ENCODE data around the gene RPTOR.
A peak's percentile ranks its signal among the peaks of the same experiment; 100 is the strongest.

RPTOR gene

GRCh38 chr17:80817861-80818260 is 273.2 kb downstream of the RPTOR start:
- no peak for DNase-seq
- Histone ChIP-seq H3K9me3 (no peaks in the 10 kb centered on the region), H3K4me3 (ENCODE audit: low read depth, low read length) (no peak overlapping the region), H3K4me1 (peaks cover 18% of the 10 kb centered on the region), H3K27me3 (no peaks in the 10 kb centered on the region), H3K36me3 (no peaks in the 10 kb centered on the region; the same call in 1 of the 2 replicates)
- TF ChIP-seq CTCF (IDR thresholded peaks at IDR 0.05; ENCODE audit: low read depth, low read length), result no peak

GRCh38 chr17:80818871-80819270 is 274.2 kb downstream of the RPTOR start:
- Histone ChIP-seq H3K36me3 (no peaks in the 10 kb centered on the region; the same call in 1 of the 2 replicates), H3K27me3 (no peaks in the 10 kb centered on the region), H3K4me1 (peaks cover 18% of the 10 kb centered on the region), H3K9me3 (no peaks in the 10 kb centered on the region), H3K4me3 (ENCODE audit: low read depth, low read length) (no peak overlapping the region)
- DNase-seq, result no peak
- TF ChIP-seq CTCF (IDR thresholded peaks at IDR 0.05; ENCODE audit: low read depth, low read length), result no peak

GRCh38 chr17:80819422-80820164 is 275.0 kb downstream of the RPTOR start:
- Histone ChIP-seq H3K36me3 (no peaks in the 10 kb centered on the region; the same call in 1 of the 2 replicates), H3K4me3 (ENCODE audit: low read depth, low read length) (no peak overlapping the region; the same call in 1 of the 2 replicates), H3K9me3 (no peaks in the 10 kb centered on the region), H3K4me1 (peaks cover 18% of the 10 kb centered on the region), H3K27me3 (no peaks in the 10 kb centered on the region)
- DNase-seq, result peak; percentile 74
- no peak for TF ChIP-seq CTCF (IDR thresholded peaks at IDR 0.05; ENCODE audit: low read depth, low read length)

- Histone ChIP-seq H3K36me3 (peaks cover under 1% of the 10 kb centered on the region; the same call in 1 of the 2 replicates), H3K4me1 (peaks cover 18% of the 10 kb centered on the region), H3K27me3 (no peaks in the 10 kb centered on the region), H3K4me3 (ENCODE audit: low read depth, low read length) (no peak overlapping the region), H3K9me3 (no peaks in the 10 kb centered on the region)
- DNase-seq, result no peak
- TF ChIP-seq CTCF (IDR thresholded peaks at IDR 0.05; ENCODE audit: low read depth, low read length), result no peak
Measured at GRCh38 chr17:80820331-80820730, 275.7 kb downstream of the RPTOR start.

GRCh38 chr17:80821546-80821945 is 276.9 kb downstream of the RPTOR start:
- no peak for TF ChIP-seq CTCF (IDR thresholded peaks at IDR 0.05; ENCODE audit: low read depth, low read length)
- Histone ChIP-seq H3K36me3 (peaks cover 3% of the 10 kb centered on the region; the same call in 1 of the 2 replicates), H3K9me3 (no peaks in the 10 kb centered on the region), H3K4me3 (ENCODE audit: low read depth, low read length) (no peak overlapping the region), H3K27me3 (no peaks in the 10 kb centered on the region), H3K4me1 (peaks cover 21% of the 10 kb centered on the region)
- no peak for DNase-seq

- peaks cover 3% of the 10 kb centered on the region; the same call in 1 of the 2 replicates for H3K36me3 ChIP-seq
- no peaks in the 10 kb centered on the region for H3K9me3 ChIP-seq
- no peak for TF ChIP-seq CTCF (IDR thresholded peaks at IDR 0.05; ENCODE audit: low read depth, low read length)
- DNase-seq, result no peak
- no peaks in the 10 kb centered on the region for H3K27me3 ChIP-seq
- peaks cover 23% of the 10 kb centered on the region for H3K4me1 ChIP-seq
- H3K4me3 ChIP-seq (ENCODE audit: low read depth, low read length), result no peak overlapping the region
Measured at GRCh38 chr17:80822021-80822699, 277.5 kb downstream of the RPTOR start.

All from BE2C (cell line).